ENCODE results near the gene ARHGAP10. TPM values are rescaled to one million over a fixed set of nuclear protein-coding genes. Genes with fewer than 3 reads are reported as not detected.

ARHGAP10 gene
- total RNA-seq, 1 experiment from 2014 or later, result 36.9 TPM

- H3K9me3 ChIP-seq (replicated peaks), result no peaks in the 10 kb centered on the region
- no peaks in the 10 kb centered on the region for H3K36me3 ChIP-seq
- H3K27me3 ChIP-seq (replicated peaks), result no peaks in the 10 kb centered on the region
- H3K27ac ChIP-seq, result peak overlapping the region; percentile 30; the same call in 1 of the 2 replicates
- peak; percentile 36 to 57 for DNase-seq (ENCODE audit: low read depth in 1 of 2, low spot score in 2 of 2)
- H3K4me3 ChIP-seq, result no peak overlapping the region
- peaks cover 53% of the 10 kb centered on the region for H3K4me1 ChIP-seq (replicated peaks)
Observed at GRCh38 chr4:147768113-147768512, 36.2 kb downstream of the ARHGAP10 start.

DNA sequence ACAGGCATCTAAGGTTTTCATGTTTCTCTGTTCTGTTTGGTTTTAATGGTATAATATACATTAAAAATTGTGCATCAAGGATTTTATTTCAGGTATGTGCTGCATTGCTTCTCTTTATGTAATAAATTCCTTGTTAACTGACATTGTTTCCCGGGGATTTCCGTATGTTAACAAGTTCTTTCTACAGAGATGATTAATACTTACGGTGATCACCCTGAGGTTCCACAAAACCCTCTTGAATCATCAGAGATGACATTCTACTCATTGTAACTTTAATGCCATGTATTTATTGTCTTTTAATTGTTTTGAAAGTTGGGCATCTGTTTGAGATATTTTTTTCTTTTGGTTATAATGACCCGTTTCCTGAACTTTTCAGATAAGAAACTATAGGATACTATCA lies 37.5 kb downstream of the ARHGAP10 start:
- Histone ChIP-seq H3K27ac (no peak overlapping the region), H3K9me3 (replicated peaks) (no peaks in the 10 kb centered on the region), H3K4me1 (replicated peaks) (peaks cover 66% of the 10 kb centered on the region), H3K27me3 (replicated peaks) (no peaks in the 10 kb centered on the region), H3K36me3 (no peaks in the 10 kb centered on the region), H3K4me3 (no peak overlapping the region)
- peak in 1 of 2 experiments; percentile 26 for DNase-seq (ENCODE audit: low read depth in 1 of 2, low spot score in 2 of 2)

GRCh38 chr4:147770831-147771230 lies 38.9 kb downstream of the ARHGAP10 start:
- Histone ChIP-seq H3K4me1 (replicated peaks) (peaks cover 69% of the 10 kb centered on the region), H3K27me3 (replicated peaks) (no peaks in the 10 kb centered on the region), H3K9me3 (replicated peaks) (no peaks in the 10 kb centered on the region), H3K27ac (no peak overlapping the region), H3K36me3 (no peaks in the 10 kb centered on the region), H3K4me3 (no peak overlapping the region)
- no peak for DNase-seq (ENCODE audit: low read depth in 1 of 2, low spot score in 2 of 2)

DNA sequence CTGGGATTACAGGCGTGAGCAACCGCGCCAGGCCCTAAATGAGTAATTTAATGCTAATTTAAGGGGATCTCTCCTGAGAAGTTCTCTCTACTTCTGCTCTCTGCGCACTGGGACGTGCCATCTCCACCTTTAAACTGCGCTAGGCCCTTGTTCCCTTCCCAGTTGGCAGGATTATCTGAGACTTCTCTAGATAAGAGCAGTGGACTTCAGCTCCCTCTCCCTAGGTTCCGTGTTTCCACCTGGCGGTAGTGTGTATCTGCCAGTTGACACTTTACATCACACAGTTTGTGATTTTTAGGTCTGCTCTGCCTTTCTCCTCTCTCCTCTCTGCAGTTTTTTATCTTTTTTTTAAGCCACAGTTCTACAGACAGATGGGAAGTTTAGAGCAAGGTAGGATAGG lies 40.2 kb downstream of the ARHGAP10 start:
- H3K36me3 ChIP-seq, result no peaks in the 10 kb centered on the region
- H3K4me3 ChIP-seq, result no peak overlapping the region
- DNase-seq (ENCODE audit: low read depth in 1 of 2, low spot score in 2 of 2), result no peak
- peak overlapping the region; percentile 79 for H3K27ac ChIP-seq
- peaks cover 73% of the 10 kb centered on the region for H3K4me1 ChIP-seq (replicated peaks)
- H3K9me3 ChIP-seq (replicated peaks), result no peaks in the 10 kb centered on the region
- H3K27me3 ChIP-seq (replicated peaks), result no peaks in the 10 kb centered on the region

DNA sequence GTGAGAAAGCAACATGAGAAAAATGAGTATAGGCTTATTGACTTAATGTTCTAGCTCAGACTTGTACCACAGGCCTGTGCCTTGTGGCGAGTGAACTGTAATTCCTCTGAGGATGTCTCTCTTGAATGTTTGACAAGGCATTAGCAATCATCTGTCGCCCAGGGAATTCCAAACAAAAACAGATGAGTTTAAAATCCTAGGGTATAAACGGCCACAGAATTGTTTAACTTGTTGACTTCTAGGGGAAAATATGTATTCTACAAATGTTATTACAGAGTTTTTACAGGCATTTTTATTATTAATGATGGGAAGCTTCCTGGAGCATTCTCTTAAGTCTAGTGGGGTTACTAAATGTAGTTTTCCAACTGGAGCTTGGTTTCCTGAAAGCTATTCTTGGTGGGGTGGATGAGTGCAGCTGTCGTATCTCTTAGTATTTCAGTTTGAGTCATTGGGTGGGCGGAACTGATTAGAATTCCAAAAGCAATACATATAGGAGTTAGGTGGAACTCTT lies 40.6 kb downstream of the ARHGAP10 start:
- Histone ChIP-seq H3K4me3 (no peak overlapping the region), H3K36me3 (no peaks in the 10 kb centered on the region), H3K9me3 (replicated peaks) (no peaks in the 10 kb centered on the region), H3K4me1 (replicated peaks) (peaks cover 77% of the 10 kb centered on the region), H3K27me3 (replicated peaks) (no peaks in the 10 kb centered on the region), H3K27ac (peak overlapping the region; percentile 79)
- DNase-seq (ENCODE audit: low read depth in 1 of 2, low spot score in 2 of 2), result peak; percentile 59 to 64

DNA sequence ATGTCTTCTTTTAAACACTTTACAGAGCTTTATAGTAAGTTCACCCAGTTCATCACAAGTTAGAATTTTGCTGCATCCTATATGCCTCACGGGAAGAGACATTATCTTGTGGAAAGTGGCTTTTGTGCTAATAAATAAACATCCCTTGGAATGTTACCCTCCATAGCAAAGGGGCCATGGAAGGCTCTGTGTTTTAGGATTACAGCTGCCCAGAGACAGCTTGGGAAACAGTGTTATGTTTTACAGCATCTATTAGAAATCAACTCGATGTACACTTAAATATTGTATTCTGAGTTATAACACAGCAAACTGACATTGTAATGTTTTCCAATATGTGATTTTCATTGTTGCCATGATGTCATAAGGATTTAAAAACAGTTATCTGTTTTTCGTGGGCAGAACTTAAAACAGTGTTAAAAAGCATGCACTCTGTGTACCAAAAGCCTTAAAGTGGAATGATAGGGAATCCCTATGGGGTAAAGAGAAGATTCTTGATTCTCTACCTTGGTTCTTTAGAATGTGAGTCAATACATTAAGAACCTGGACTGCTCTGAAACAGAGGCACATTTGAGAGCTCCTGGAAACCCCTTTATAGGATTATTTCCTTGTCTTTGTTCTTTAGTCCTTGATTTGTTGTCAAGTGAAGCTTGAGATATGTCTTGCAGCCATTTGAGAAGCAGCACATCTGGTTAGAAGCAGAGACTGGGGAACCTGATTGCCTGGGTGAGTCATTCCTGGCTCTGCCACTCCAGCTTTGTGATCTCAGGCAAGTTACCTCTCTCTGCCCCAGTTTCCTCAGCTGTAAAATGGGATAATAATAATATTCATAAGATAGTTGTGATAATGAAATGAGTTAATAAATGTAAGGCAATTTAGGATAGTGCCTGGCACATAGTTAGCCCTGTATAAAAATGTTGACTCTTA lies 41.6 kb downstream of the ARHGAP10 start:
- Histone ChIP-seq H3K36me3 (no peaks in the 10 kb centered on the region), H3K27me3 (replicated peaks) (no peaks in the 10 kb centered on the region), H3K9me3 (replicated peaks) (no peaks in the 10 kb centered on the region), H3K4me3 (no peak overlapping the region), H3K27ac (peak overlapping the region; percentile 79), H3K4me1 (replicated peaks) (peaks cover 72% of the 10 kb centered on the region)
- peak in 1 of 2 experiments; percentile 47 for DNase-seq (ENCODE audit: low read depth in 1 of 2, low spot score in 2 of 2)

- H3K4me1 ChIP-seq (replicated peaks), result peaks cover 43% of the 10 kb centered on the region
- H3K9me3 ChIP-seq (replicated peaks), result no peaks in the 10 kb centered on the region
- no peaks in the 10 kb centered on the region for H3K27me3 ChIP-seq (replicated peaks)
- H3K4me3 ChIP-seq, result no peak overlapping the region
- H3K36me3 ChIP-seq, result no peaks in the 10 kb centered on the region
- H3K27ac ChIP-seq, result no peak overlapping the region
- DNase-seq (ENCODE audit: low read depth in 1 of 2, low spot score in 2 of 2), result no peak
Observed at GRCh38 chr4:147776716-147777115, 44.8 kb downstream of the ARHGAP10 start.

GRCh38 chr4:147777456-147778091 lies 45.7 kb downstream of the ARHGAP10 start:
- peak in 1 of 2 experiments; percentile 28 for DNase-seq (ENCODE audit: low read depth in 1 of 2, low spot score in 2 of 2)
- H3K4me3 ChIP-seq, result no peak overlapping the region
- H3K9me3 ChIP-seq (replicated peaks), result no peaks in the 10 kb centered on the region
- H3K27ac ChIP-seq, result no peak overlapping the region
- H3K4me1 ChIP-seq (replicated peaks), result peaks cover 43% of the 10 kb centered on the region
- H3K27me3 ChIP-seq (replicated peaks), result no peaks in the 10 kb centered on the region
- no peaks in the 10 kb centered on the region for H3K36me3 ChIP-seq

- no peak for DNase-seq (ENCODE audit: low read depth in 1 of 2, low spot score in 2 of 2)
- H3K4me1 ChIP-seq (replicated peaks), result peaks cover 30% of the 10 kb centered on the region
Observed at GRCh38 chr4:147778942-147779341, 47.1 kb downstream of the ARHGAP10 start.

DNA sequence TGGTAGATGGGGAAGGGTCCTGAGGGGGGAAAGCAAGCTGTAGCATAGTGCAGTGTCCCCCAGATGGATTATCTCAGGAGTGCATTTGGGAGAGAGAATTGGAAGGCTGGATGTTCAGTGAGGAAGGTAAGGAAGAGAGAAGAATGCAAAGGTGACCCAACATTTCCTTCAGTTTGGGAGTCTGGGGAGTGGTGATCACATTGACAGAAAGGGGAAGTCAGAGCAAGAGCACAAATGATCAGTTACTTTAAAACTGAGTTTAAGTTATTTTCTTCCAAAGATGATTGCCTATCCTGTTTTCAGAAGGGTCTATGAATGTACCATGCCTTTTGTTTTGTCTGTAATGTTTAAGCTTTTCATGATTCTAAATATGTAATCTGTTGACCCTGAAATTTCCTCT lies 47.6 kb downstream of the ARHGAP10 start:
- no peak for DNase-seq (ENCODE audit: low read depth in 1 of 2, low spot score in 2 of 2)
- no peaks in the 10 kb centered on the region for H3K27me3 ChIP-seq (replicated peaks)
- no peaks in the 10 kb centered on the region for H3K36me3 ChIP-seq
- no peak overlapping the region for H3K27ac ChIP-seq
- no peaks in the 10 kb centered on the region for H3K9me3 ChIP-seq (replicated peaks)
- peaks cover 25% of the 10 kb centered on the region for H3K4me1 ChIP-seq (replicated peaks)
- no peak overlapping the region for H3K4me3 ChIP-seq

More at GRCh38 chr4:147778942-147779341, 47.1 kb downstream of the ARHGAP10 start:
- Histone ChIP-seq H3K4me3 (no peak overlapping the region), H3K27me3 (replicated peaks) (no peaks in the 10 kb centered on the region), H3K27ac (no peak overlapping the region), H3K9me3 (replicated peaks) (no peaks in the 10 kb centered on the region), H3K36me3 (no peaks in the 10 kb centered on the region)

- Histone ChIP-seq H3K4me1 (replicated peaks) (peaks cover 23% of the 10 kb centered on the region), H3K27ac (no peak overlapping the region), H3K36me3 (no peaks in the 10 kb centered on the region), H3K9me3 (replicated peaks) (no peaks in the 10 kb centered on the region), H3K4me3 (no peak overlapping the region), H3K27me3 (replicated peaks) (no peaks in the 10 kb centered on the region)
- DNase-seq (ENCODE audit: low read depth in 1 of 2, low spot score in 2 of 2), result no peak
Observed at GRCh38 chr4:147780137-147780777, 48.4 kb downstream of the ARHGAP10 start.

- Histone ChIP-seq H3K4me3 (no peak overlapping the region), H3K27ac (no peak overlapping the region; the same call in 1 of the 2 replicates), H3K27me3 (replicated peaks) (no peaks in the 10 kb centered on the region), H3K4me1 (replicated peaks) (peaks cover 21% of the 10 kb centered on the region), H3K9me3 (replicated peaks) (no peaks in the 10 kb centered on the region), H3K36me3 (no peaks in the 10 kb centered on the region)
- peak in 1 of 2 experiments; percentile 48 for DNase-seq (ENCODE audit: low read depth in 1 of 2, low spot score in 2 of 2)
Observed at GRCh38 chr4:147782087-147782781, 50.3 kb downstream of the ARHGAP10 start.

GRCh38 chr4:147785129-147785528 lies 53.2 kb downstream of the ARHGAP10 start:
- H3K27ac ChIP-seq, result no peak overlapping the region
- H3K9me3 ChIP-seq (replicated peaks), result no peaks in the 10 kb centered on the region
- H3K4me1 ChIP-seq (replicated peaks), result peaks cover 15% of the 10 kb centered on the region
- H3K36me3 ChIP-seq, result no peaks in the 10 kb centered on the region
- no peak for DNase-seq (ENCODE audit: low read depth in 1 of 2, low spot score in 2 of 2)
- H3K27me3 ChIP-seq (replicated peaks), result no peaks in the 10 kb centered on the region
- H3K4me3 ChIP-seq, result no peak overlapping the region

All from SJSA1 (cell line).